IMR-90 (cell line): Measurements from ENCODE around the gene GLP2R. TPM values are rescaled to one million over a fixed set of nuclear protein-coding genes. Genes with fewer than 3 reads are reported as not detected.

ENCODE experiments used
- ATAC-seq: fragments of 200-7000 bp; cut with Tn5 transposase; 2 replicates; pipeline ENCODE4 v1.9.1; 2020; ENCODE audit warnings: low read depth, mild to moderate bottlenecking, moderate library complexity
- BruUV-seq: library from RNA; stranded (reverse); fragments of 400-500 nt; replicated peaks from 2 replicates; lab custom pipeline; 2021; lab: Mats Ljungman, UMichigan
- CTCF ChIA-PET: fragments of 300-600 bp; formaldehyde crosslinking; extraction: SDS; loops from one replicate; lab custom pipeline; 2021; ENCODE audit warnings: antibody characterized with exemption; lab: Yijun Ruan, JAX
- POLR2A ChIA-PET: fragments of 300-600 bp; sonication (Branson Sonifier 250); formaldehyde crosslinking; loops from one replicate; lab custom pipeline; 2022; ENCODE audit warnings: antibody characterized with exemption; ENCODE audit not compliant: unreplicated experiment; lab: Charles Lee
- DNase-seq: peaks from one replicate; pipeline ENCODE4 v3.0.0; 2013
- H2AFZ ChIP-seq: replicated peaks from 2 replicates; pipeline ENCODE3; 2013; ENCODE audit warnings: low read length, mild to moderate bottlenecking; ENCODE audit not compliant: poor library complexity
- H2AK5ac ChIP-seq: 2 replicates; pipeline ENCODE4 v1.6.1; 2013; ENCODE audit warnings: low read depth, low read length, inconsistent platforms
- H2AK9ac ChIP-seq: replicated peaks from 2 replicates; pipeline ENCODE3; 2013; ENCODE audit warnings: mild to moderate bottlenecking, low read depth, low read length, moderate library complexity; ENCODE audit not compliant: poor library complexity
- H2BK120ac ChIP-seq: 2 replicates; pipeline ENCODE4 v1.6.1; 2013; ENCODE audit warnings: low read depth, low read length, inconsistent platforms
- H2BK15ac ChIP-seq: 3 replicates; pipeline ENCODE4 v1.6.1; 2013; ENCODE audit warnings: low read depth, low read length, inconsistent platforms
- H2BK20ac ChIP-seq: 2 replicates; pipeline ENCODE4 v1.6.1; 2013; ENCODE audit warnings: low read depth, mild to moderate bottlenecking, inconsistent platforms, low read length, moderate library complexity
- H2BK5ac ChIP-seq: 2 replicates; pipeline ENCODE4 v1.6.1; 2013; ENCODE audit warnings: mild to moderate bottlenecking, low read depth, low read length, inconsistent platforms; ENCODE audit not compliant: poor library complexity, severe bottlenecking
- H3K14ac ChIP-seq: replicated peaks from 2 replicates; pipeline ENCODE4 v1.6.1; 2013; ENCODE audit warnings: low read depth, low read length, inconsistent platforms
- H3K18ac ChIP-seq: 2 replicates; pipeline ENCODE4 v1.6.1; 2013; ENCODE audit warnings: low read depth, low read length, control low read depth
- H3K23ac ChIP-seq: 2 replicates; pipeline ENCODE4 v1.6.1; 2013; ENCODE audit warnings: low read depth, low read length, inconsistent platforms
- H3K27ac ChIP-seq: 2 replicates; pipeline ENCODE4 v1.5.1; 2013; ENCODE audit warnings: mild to moderate bottlenecking, control low read depth, low read length; ENCODE audit not compliant: insufficient read depth
- H3K27me3 ChIP-seq: 2 replicates; pipeline ENCODE4 v1.6.1; 2013; ENCODE audit warnings: low read length; ENCODE audit not compliant: control insufficient read depth, insufficient read depth
- H3K36me3 ChIP-seq: 2 replicates; pipeline ENCODE4 v1.6.1; 2013; ENCODE audit warnings: low read length, mixed read lengths; ENCODE audit not compliant: control insufficient read depth, insufficient read depth
- H3K4ac ChIP-seq: 2 replicates; pipeline ENCODE4 v1.6.1; 2013; ENCODE audit warnings: low read depth, low read length, inconsistent platforms
- H3K4me1 ChIP-seq: 2 replicates; pipeline ENCODE4 v1.6.1; 2013; ENCODE audit warnings: low read length, mixed read lengths; ENCODE audit not compliant: control insufficient read depth, insufficient read depth
- H3K4me2 ChIP-seq: 2 replicates; pipeline ENCODE4 v1.6.1; 2013; ENCODE audit warnings: low read depth, mild to moderate bottlenecking, control low read depth, low read length, moderate library complexity
- H3K4me3 ChIP-seq: 2 replicates; pipeline ENCODE4 v1.5.1; 2013; ENCODE audit warnings: low read depth, mild to moderate bottlenecking, control low read depth, low read length, moderate library complexity; ENCODE audit not compliant: insufficient read depth
- H3K56ac ChIP-seq: 2 replicates; pipeline ENCODE4 v1.6.1; 2013; ENCODE audit warnings: low read length, inconsistent platforms; ENCODE audit not compliant: insufficient read depth; ENCODE audit errors: extremely low read depth
- H3K79me1 ChIP-seq, 2 experiments: 2 replicates each; pipeline ENCODE4 v1.6.1; 2013; ENCODE audit warnings: low read length in 2 of 2, inconsistent platforms in 1 of 2, low read depth in 1 of 2
- H3K9ac ChIP-seq: 2 replicates; pipeline ENCODE4 v1.6.1; 2013; ENCODE audit warnings: low read depth, low read length, control low read depth
- H3K9me1 ChIP-seq: 2 replicates; pipeline ENCODE4 v1.6.1; 2013; ENCODE audit warnings: low read length, inconsistent platforms; ENCODE audit not compliant: insufficient read depth
- H3K9me3 ChIP-seq: 2 replicates; pipeline ENCODE4 v1.6.1; 2013; ENCODE audit warnings: low read length; ENCODE audit not compliant: control insufficient read depth, insufficient read depth
- H4K20me1 ChIP-seq: 2 replicates; pipeline ENCODE4 v1.6.1; 2013; ENCODE audit warnings: low read length, inconsistent platforms; ENCODE audit not compliant: insufficient read depth
- H4K5ac ChIP-seq: 2 replicates; pipeline ENCODE4 v1.6.1; 2013; ENCODE audit warnings: mild to moderate bottlenecking, low read depth, low read length, control low read depth
- H4K8ac ChIP-seq, 2 experiments: 2 replicates each; pipeline ENCODE4 v1.6.1; 2013; ENCODE audit warnings: low read depth in 2 of 2, low read length in 2 of 2, control low read depth in 1 of 2, inconsistent platforms in 1 of 2
- H4K91ac ChIP-seq: 2 replicates; pipeline ENCODE4 v1.6.1; 2013; ENCODE audit warnings: low read depth, low read length, inconsistent platforms; ENCODE audit not compliant: insufficient read depth
- BHLHE40 ChIP-seq: fragments of 150-350 bp; IDR thresholded peaks from 2 replicates; pipeline ENCODE4 v1.6.1; 2016; ENCODE audit warnings: mild to moderate bottlenecking, low read depth, low read length
- CEBPB ChIP-seq: IDR thresholded peaks from 2 replicates; pipeline ENCODE4 v1.6.1; 2012; ENCODE audit warnings: low read depth, low read length, improper control_type of control experiment
- CHD1 ChIP-seq: IDR thresholded peaks from 2 replicates; pipeline ENCODE4 v1.6.1; 2012; ENCODE audit warnings: low read depth, low read length, improper control_type of control experiment
- CTCF ChIP-seq: conservative IDR thresholded peaks from 2 replicates; pipeline ENCODE4 v1.5.1; 2012; ENCODE audit warnings: mild to moderate bottlenecking, low read depth, low read length, improper control_type of control experiment
- ELK1 ChIP-seq: fragments of 150-350 bp; IDR thresholded peaks from 2 replicates; pipeline ENCODE4 v1.6.1; 2016; ENCODE audit warnings: low read depth, mild to moderate bottlenecking, low read length, moderate library complexity, borderline replicate concordance
- FOS ChIP-seq: fragments of 150-350 bp; IDR thresholded peaks from 2 replicates; pipeline ENCODE4 v1.6.1; 2016; ENCODE audit warnings: low read depth, low read length
- MAFK ChIP-seq: IDR thresholded peaks from 2 replicates; pipeline ENCODE4 v1.6.1; 2012; ENCODE audit warnings: low read depth, low read length, improper control_type of control experiment
- MAZ ChIP-seq: IDR thresholded peaks from 2 replicates; pipeline ENCODE4 v1.6.1; 2012; ENCODE audit warnings: low read depth, mild to moderate bottlenecking, low read length, improper control_type of control experiment, moderate library complexity, borderline replicate concordance
- MXI1 ChIP-seq: IDR thresholded peaks from 2 replicates; pipeline ENCODE4 v1.6.1; 2012; ENCODE audit warnings: low read depth, mild to moderate bottlenecking, low read length, moderate library complexity, borderline replicate concordance
- NFE2L2 ChIP-seq: fragments of 150-350 bp; IDR thresholded peaks from 2 replicates; pipeline ENCODE4 v1.6.1; 2016; ENCODE audit warnings: low read depth, mild to moderate bottlenecking, low read length
- POLR2A ChIP-seq: IDR thresholded peaks from 2 replicates; pipeline ENCODE4 v1.6.1; 2012; ENCODE audit warnings: mild to moderate bottlenecking, low read depth, low read length
- RAD21 ChIP-seq: IDR thresholded peaks from 2 replicates; pipeline ENCODE4 v1.6.1; 2012; ENCODE audit warnings: low read length, improper control_type of control experiment
- RCOR1 ChIP-seq: IDR thresholded peaks from 2 replicates; pipeline ENCODE4 v1.6.1; 2012; ENCODE audit warnings: mild to moderate bottlenecking, low read length, improper control_type of control experiment; ENCODE audit not compliant: insufficient replicate concordance
- RFX5 ChIP-seq: IDR thresholded peaks from 2 replicates; pipeline ENCODE4 v1.8.0; 2012; ENCODE audit warnings: low read depth, mild to moderate bottlenecking, low read length, moderate library complexity
- SMC3 ChIP-seq: fragments of 150-350 bp; IDR thresholded peaks from 2 replicates; pipeline ENCODE4 v1.6.1; 2016; ENCODE audit warnings: low read depth, mild to moderate bottlenecking, antibody characterized with exemption, low read length, moderate library complexity
- USF2 ChIP-seq: fragments of 150-350 bp; IDR thresholded peaks from 2 replicates; pipeline ENCODE4 v1.6.1; 2017; ENCODE audit warnings: mild to moderate bottlenecking, antibody characterized with exemption, low read length, low read depth
- WGBS, 2 experiments: methylation state at CpG; one replicate each; pipeline versions ENCODE4 v1.1.5 to v1.1.7; 2013; ENCODE audit warnings: missing lambda C conversion rate in 2 of 2; ENCODE audit not compliant: insufficient read length in 1 of 2; ENCODE audit errors: extremely low coverage in 2 of 2; 5-methylcytosine and 5-hydroxymethylcytosine counted together
- dilution Hi-C: fragments of 300-500 bp; cut with HindIII; formaldehyde crosslinking; loops from one replicate; pipeline ENCODE4 v1.14.3; 2018; ENCODE audit warnings: low sequenced_read_pairs; ENCODE audit not compliant: unreplicated experiment
- in situ Hi-C: fragments of 300-500 bp; cut with MboI; formaldehyde crosslinking; loops from 3 replicates; pipeline ENCODE4 v1.14.3; 2019; ENCODE audit warnings: low sequenced_read_pairs, inconsistent platforms, mixed read lengths
- intact Hi-C: fragments of 100-400 bp; cut with micrococcal nuclease; formaldehyde crosslinking; loops from 2 replicates; pipeline ENCODE4 v1.10.0; 2022
- polyA plus RNA-seq, 3 experiments: library from polyadenylated mRNA; depleted of rRNA; stranded (reverse); fragments of >200 nt; gene quantifications; 2 replicates each; pipeline ENCODE4 v1.2.3, GENCODE V29; 2012; ENCODE audit warnings: low replicate concordance in 1 of 3
- total RNA-seq: library from RNA; depleted of rRNA; stranded (reverse); fragments of >200 nt; gene quantifications from 2 replicates; pipeline ENCODE4 v1.2.3, GENCODE V29; 2012

The GLP2R gene
- total and polyA plus RNA-seq, 2 of the 4 experiments (the other 2 are of a cell fraction) = 0.07 TPM; not detected in 1

GRCh38 chr17:9878356-9878755 lies 52.6 kb downstream of the GLP2R start:
- H3K4me2 ChIP-seq = no peak overlapping the region
- no TSS peak for BruUV-seq
- no peak overlapping the region for H3K4me3 ChIP-seq
- H3K36me3 ChIP-seq = no peaks in the 10 kb centered on the region
- intact Hi-C loops = loop anchor here (1.0 kb wide), 1 partner anchor 22 kb away; no protein-coding TSS in a partner anchor
- H2BK20ac ChIP-seq = no peak overlapping the region
- TF ChIP-seq RCOR1 (no peak), FOS (no peak), BHLHE40 (no peak), ELK1 (no peak), RAD21 (no peak), CTCF (no peak), NFE2L2 (no peak), SMC3 (no peak), MAZ (no peak), MXI1 (no peak), RFX5 (no peak), USF2 (no peak), CEBPB (no peak), POLR2A (no peak), MAFK (no peak), CHD1 (no peak)
- no peak overlapping the region for H4K5ac ChIP-seq
- no peak overlapping the region for H2AFZ ChIP-seq
- H3K4ac ChIP-seq = no peak overlapping the region
- no peaks in the 10 kb centered on the region for H3K79me1 ChIP-seq
- no peak overlapping the region for H2AK9ac ChIP-seq
- POLR2A ChIA-PET = interaction anchor here (0.6 to 0.9 kb wide), 2 partner anchors 21 to 119 kb away, joined by 3 to 5 read pairs; no protein-coding TSS in a partner anchor
- H4K20me1 ChIP-seq = no peaks in the 10 kb centered on the region
- CTCF ChIA-PET = interaction anchor here (1.2 kb wide), 1 partner anchor 12 kb away, joined by 5 read pairs; no protein-coding TSS in a partner anchor
- no peak overlapping the region for H2AK5ac ChIP-seq
- no peaks in the 10 kb centered on the region; the same call in 1 of the 2 replicates for H3K4me1 ChIP-seq
- no peak overlapping the region for H2BK15ac ChIP-seq
- no peak overlapping the region for H3K56ac ChIP-seq
- peaks cover 5% of the 10 kb centered on the region for H3K9me3 ChIP-seq
- no peak overlapping the region for H2BK120ac ChIP-seq
- ATAC-seq = no peak
- no peak overlapping the region for H3K14ac ChIP-seq
- DNase-seq = no peak
- in situ Hi-C loops = no loop called here
- H3K9me1 ChIP-seq = no peaks in the 10 kb centered on the region
- no peak overlapping the region for H4K8ac ChIP-seq
- no peak overlapping the region for H4K91ac ChIP-seq
- dilution Hi-C loops = no loop called here
- H3K9ac ChIP-seq = no peak overlapping the region
- WGBS, 2 experiments = no CpG with 5 or more reads among the region's 3 CpGs
- no peak overlapping the region for H2BK5ac ChIP-seq
- no peak overlapping the region for H3K18ac ChIP-seq
- H3K23ac ChIP-seq = no peak overlapping the region
- H3K27ac ChIP-seq = no peak overlapping the region
- H3K27me3 ChIP-seq = no peaks in the 10 kb centered on the region
